NCI-H345 treated with DMSO at 0.1 percent for 48 hours (cell line): Measurements from ENCODE around the gene KIAA1328.

Experiments used
- DNase-seq: peaks from one replicate; lab custom pipeline; 2025; ENCODE audit not compliant: unreplicated experiment; lab: John Stamatoyannopoulos, UW

KIAA1328 gene

DNA sequence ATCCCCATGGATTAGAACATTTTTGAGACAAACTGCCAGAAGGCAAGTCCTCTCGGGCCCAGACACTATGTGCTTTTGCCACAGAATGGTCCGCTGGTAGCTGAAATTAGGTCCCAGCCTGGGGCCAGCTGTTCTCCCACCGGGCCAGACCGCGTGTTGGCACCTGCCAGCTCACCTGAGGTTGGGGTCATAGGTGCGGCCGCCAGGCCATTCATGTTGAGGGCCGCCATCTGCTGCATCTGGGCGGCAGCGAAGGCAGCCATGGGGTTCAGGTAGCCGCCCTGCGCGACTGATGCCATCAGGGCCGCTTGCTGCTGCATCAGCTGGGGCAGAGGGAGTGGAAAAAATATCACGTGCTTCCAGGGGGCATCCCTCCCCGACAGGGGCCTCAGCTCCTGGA lies 443.9 kb downstream of the KIAA1328 start:
- DNase-seq, result no peak

DNA sequence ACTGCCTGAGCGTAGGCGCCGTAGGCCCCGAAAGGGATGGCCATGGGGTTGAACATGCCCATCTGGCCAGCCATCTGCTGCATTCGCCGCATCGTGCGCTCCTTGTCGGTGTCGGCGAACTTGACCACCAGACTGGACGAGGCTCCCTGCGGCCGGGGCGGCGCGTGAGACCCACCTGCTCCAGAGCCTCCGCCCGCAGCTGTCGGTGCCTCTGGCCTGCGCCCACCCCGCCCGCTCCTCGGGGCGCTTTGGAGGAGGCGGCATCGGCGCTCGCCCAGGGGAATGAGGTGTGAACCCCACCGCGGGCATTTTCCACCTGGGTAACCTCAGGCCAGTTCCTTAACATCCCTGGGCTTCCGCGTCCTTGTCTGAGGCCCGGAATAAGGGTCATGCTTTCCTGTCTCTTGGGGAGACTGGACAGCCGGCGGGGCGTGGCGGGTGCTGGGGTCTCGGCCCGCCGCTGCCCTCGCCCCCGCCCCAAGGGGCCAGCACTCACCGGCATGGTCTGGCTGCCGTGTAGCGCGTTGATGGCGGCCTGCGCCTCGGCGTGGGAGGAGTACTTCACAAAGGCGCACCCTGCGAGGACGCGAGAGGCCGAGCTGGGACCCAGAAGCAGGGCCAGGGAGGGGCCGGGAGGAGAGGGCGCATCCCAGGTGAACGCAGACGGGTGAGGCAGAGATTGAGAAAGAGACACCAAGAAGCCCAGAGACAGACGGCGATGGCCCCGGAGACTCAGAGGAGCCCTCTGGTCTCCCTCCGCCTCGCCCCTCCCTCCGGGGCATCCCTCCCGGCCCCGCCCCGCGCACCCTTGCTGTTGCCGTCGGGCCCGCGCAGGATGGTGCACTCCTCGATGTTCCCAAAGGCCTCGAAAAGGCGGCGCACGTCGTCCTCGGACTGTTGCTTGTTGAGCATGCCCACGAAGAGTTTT lies 445.6 kb downstream of the KIAA1328 start:
- DNase-seq, result no peak

DNA sequence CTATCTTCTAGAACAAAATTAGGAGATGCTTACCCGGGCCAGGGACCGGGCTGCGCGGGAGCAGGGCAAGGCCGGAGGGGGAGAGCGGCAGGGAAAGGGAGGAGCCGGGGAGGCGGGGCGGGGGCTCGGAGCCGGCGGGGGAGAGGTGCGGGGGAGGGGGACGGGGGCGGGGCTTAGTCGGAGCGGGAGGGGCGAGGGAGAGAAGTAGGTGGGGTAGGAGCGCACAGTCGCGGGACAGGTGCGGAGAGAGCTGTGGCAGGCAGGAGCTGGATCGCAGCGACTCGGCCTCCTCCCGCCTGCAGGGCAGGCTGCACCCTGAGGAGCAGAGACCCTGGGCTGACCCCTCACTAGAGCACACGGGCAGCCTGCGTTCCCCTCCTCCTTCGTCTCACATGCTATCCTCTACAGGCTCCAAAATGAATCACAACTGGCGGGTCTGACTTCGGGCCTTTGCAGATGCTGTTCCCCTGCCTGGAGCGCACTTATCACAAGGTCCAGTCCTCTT lies 446.4 kb downstream of the KIAA1328 start:
- DNase-seq, result no peak

DNA sequence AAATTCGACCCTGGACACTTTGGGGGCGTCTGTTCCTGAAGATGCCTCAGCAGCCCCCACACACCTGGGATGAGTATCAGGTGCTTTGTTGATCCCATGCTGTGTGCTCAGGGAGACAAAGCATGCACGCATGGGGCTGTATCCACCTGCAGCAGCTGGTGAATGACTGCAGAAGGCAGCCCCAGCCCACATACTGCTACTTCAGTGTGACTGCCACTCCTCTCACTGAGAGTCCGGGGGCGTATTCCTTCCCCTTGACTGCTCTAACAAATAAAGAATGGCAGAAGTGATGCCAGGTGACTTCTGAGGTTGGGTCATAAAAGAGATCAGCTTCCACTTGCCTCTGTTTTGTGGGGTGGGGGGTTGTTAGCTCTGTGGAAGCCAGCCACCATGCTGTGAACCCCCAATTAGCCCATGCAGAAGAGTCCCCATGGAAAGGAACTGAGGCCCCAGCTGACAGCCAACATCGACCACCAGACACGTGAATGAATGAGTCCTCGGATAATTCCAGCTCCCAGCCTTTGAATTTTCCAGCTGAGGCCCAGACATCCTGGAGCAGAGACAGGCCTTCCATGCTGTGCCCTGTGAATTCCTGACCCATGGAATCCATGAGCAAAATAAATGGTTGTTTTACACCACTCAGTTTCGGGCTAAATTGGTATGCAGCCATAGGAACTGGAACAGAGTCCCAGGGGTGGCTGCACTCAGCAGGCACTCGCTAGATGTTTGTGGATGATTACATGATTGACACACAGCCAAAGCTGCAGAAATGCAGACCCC lies 447.4 kb downstream of the KIAA1328 start:
- no peak for DNase-seq

DNA sequence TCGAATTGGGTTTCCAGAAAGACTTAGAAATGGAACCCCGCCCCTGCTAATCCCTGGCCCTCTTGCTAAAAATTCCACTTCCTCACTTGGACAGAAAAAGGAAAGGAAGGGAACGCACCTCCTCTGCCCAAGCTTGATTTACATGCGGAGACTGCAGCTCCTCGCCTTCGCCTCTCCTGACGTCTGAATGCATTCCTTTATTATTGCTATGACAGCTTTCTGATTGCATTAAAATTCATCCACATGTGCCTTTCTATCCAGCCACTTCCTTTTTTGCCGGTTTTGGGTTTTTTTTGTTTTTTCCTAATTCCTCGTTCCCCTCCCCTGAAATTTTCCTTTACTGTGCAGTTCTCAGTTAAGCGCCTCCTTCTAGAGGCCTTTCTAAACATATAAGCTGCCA lies 448.9 kb downstream of the KIAA1328 start:
- no peak for DNase-seq
